Measurements from ENCODE around the gene CACNA1C. TPM values are rescaled to one million over a fixed set of nuclear protein-coding genes. Genes with fewer than 3 reads are reported as not detected.

Gene CACNA1C
- total RNA-seq, 4 donors from 2014 or later: 2.0 to 4.2 (median 2.5) TPM

- H3K4me1 ChIP-seq: no peaks in the 10 kb centered on the region
- intact Hi-C loops (cut with DNase I): no loop called here
- H3K4me3 ChIP-seq (replicated peaks in 1 of 3): no peak overlapping the region
- no peaks in the 10 kb centered on the region for H3K9me3 ChIP-seq
- no peaks in the 10 kb centered on the region for H3K36me3 ChIP-seq
- no peaks in the 10 kb centered on the region for H3K27me3 ChIP-seq
- no peak overlapping the region for H3K27ac ChIP-seq
- no peak for DNase-seq
- TF ChIP-seq, protein P1, sequence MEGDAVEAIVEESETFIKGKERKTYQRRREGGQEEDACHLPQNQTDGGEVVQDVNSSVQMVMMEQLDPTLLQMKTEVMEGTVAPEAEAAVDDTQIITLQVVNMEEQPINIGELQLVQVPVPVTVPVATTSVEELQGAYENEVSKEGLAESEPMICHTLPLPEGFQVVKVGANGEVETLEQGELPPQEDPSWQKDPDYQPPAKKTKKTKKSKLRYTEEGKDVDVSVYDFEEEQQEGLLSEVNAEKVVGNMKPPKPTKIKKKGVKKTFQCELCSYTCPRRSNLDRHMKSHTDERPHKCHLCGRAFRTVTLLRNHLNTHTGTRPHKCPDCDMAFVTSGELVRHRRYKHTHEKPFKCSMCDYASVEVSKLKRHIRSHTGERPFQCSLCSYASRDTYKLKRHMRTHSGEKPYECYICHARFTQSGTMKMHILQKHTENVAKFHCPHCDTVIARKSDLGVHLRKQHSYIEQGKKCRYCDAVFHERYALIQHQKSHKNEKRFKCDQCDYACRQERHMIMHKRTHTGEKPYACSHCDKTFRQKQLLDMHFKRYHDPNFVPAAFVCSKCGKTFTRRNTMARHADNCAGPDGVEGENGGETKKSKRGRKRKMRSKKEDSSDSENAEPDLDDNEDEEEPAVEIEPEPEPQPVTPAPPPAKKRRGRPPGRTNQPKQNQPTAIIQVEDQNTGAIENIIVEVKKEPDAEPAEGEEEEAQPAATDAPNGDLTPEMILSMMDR (IDR thresholded peaks at IDR 0.05): no peak
- no peak for TF ChIP-seq POLR2A (IDR thresholded peaks at IDR 0.05)
- 85 to 86% methylated on average over 4 to 5 of the region's 5 CpGs for WGBS, 2 donors
These were observed 485.2 kb downstream of the CACNA1C start for GRCh38 chr12:2537868-2538541.

DNA sequence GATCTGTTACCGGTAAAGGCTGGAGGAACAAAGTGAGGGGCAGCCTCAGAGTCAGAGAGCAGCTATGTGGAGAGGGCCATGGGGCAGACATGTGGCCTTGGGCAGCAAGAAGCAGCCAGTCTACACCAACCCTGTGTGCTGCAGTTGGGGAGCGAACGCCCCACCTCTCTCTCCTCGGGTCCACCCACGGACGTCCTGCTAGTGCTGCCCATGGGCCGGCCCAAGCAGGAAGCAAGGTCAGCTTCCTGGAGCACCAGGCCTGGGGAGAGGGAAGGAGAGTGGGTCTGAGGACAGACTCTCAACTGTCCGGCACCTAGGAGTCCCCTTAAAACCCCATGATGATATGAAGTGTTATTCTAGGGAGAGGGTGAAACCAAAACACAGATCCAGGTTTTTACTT is 487.2 kb downstream of the CACNA1C start:
- WGBS, 2 donors: 50 to 68% methylated on average over 6 of the region's 8 CpGs
- H3K9me3 ChIP-seq: no peaks in the 10 kb centered on the region
- peak in 1 of 2 donors; percentile 5 for DNase-seq

DNA sequence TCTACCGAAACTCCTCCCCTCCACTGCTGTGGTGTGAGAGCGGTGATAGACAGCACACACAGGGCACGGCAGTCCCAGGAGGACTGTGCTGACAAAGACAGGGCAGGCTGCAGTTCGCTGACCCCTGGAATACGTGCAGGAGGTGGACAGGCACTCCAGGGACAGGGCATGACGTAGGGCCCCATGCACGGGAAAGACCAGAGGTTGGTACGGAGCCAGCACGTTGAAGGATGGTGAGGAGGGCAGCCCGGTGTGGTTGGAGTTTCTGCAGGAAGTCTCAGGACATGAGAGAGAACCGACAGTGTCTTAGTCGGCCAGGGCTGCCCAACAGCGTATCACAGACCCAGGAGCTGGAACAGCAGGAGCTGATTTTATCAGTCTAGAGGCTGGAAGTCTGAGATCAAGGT is 487.8 kb downstream of the CACNA1C start:
- Histone ChIP-seq H3K9me3 (no peaks in the 10 kb centered on the region), H3K27ac (peak overlapping the region in 1 of 3 donors; percentile 2), H3K4me1 (no peaks in the 10 kb centered on the region), H3K27me3 (no peaks in the 10 kb centered on the region), H3K4me3 (replicated peaks in 1 of 3) (no peak overlapping the region), H3K36me3 (no peaks in the 10 kb centered on the region)
- TF ChIP-seq POLR2A (IDR thresholded peaks at IDR 0.05): no peak
- TF ChIP-seq, protein P1 (IDR thresholded peaks at IDR 0.05): no peak
- peak; percentile 35 to 48 for DNase-seq
- intact Hi-C loops (cut with DNase I): no loop called here
- WGBS, 2 donors: 55 to 60% methylated on average over 12 to 13 of the region's 13 CpGs

More for the DNA sequence above, 487.2 kb downstream of the CACNA1C start:
- Histone ChIP-seq H3K27me3 (no peaks in the 10 kb centered on the region), H3K4me1 (no peaks in the 10 kb centered on the region), H3K27ac (peak overlapping the region in 1 of 3 donors; percentile 2), H3K36me3 (no peaks in the 10 kb centered on the region), H3K4me3 (replicated peaks in 1 of 3) (no peak overlapping the region)
- intact Hi-C loops (cut with DNase I): no loop called here
- TF ChIP-seq, protein P1 (IDR thresholded peaks at IDR 0.05): no peak
- TF ChIP-seq POLR2A (IDR thresholded peaks at IDR 0.05): no peak

DNA sequence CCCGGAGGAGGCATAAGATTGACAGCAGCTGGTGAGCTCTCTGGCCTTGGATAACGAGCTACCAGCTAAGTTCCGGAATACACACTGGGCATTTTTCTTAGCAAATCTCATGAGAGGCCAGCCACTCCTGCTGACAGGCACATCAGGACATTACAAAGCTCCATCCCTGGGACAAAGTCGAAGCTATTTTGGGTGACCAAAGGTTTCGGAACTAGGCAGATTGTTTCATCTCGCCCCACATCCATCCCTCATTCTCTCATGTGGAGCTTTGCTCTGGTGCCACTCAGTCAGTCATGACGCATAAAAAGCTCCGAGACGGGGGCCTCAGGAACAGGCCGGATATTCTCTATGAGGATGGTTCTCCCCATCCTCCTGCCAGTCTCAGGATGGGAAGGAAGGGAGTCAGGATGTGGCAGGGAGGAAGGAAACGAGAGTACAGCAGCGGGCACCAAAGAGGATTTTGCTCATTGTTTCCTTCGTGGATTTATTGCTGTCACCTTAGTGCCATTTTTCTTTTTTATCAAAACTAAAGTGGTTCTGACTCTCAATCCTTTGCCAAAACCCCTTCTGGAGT is 488.9 kb downstream of the CACNA1C start:
- Histone ChIP-seq H3K4me1 (no peaks in the 10 kb centered on the region), H3K4me3 (replicated peaks in 1 of 3) (no peak overlapping the region), H3K36me3 (no peaks in the 10 kb centered on the region), H3K9me3 (no peaks in the 10 kb centered on the region), H3K27me3 (no peaks in the 10 kb centered on the region), H3K27ac (peak overlapping the region in 1 of 3 donors; percentile 52)
- no peak for DNase-seq
- no peak for TF ChIP-seq POLR2A (IDR thresholded peaks at IDR 0.05)
- TF ChIP-seq, protein P1 (IDR thresholded peaks at IDR 0.05): no peak
- intact Hi-C loops (cut with DNase I): no loop called here
- WGBS, 2 donors: 76 to 81% methylated on average over 13 of the region's 13 CpGs

- DNase-seq: no peak
- 89 to 92% methylated on average over 3 of the region's 3 CpGs for WGBS, 2 donors
- H3K4me3 ChIP-seq (replicated peaks in 1 of 3): no peak overlapping the region
- TF ChIP-seq, protein P1 (IDR thresholded peaks at IDR 0.05): no peak
- no peak for TF ChIP-seq POLR2A (IDR thresholded peaks at IDR 0.05)
- no peak overlapping the region for H3K27ac ChIP-seq
- no peaks in the 10 kb centered on the region for H3K27me3 ChIP-seq
- H3K4me1 ChIP-seq: no peaks in the 10 kb centered on the region
- no peaks in the 10 kb centered on the region for H3K9me3 ChIP-seq
- intact Hi-C loops (cut with DNase I): no loop called here
- no peaks in the 10 kb centered on the region for H3K36me3 ChIP-seq
These were observed 491.0 kb downstream of the CACNA1C start for GRCh38 chr12:2543801-2544200.
